Fibroblast of lung (primary cell): ENCODE measurements around the gene CDKN2D. TPM values are rescaled to one million over a fixed set of nuclear protein-coding genes. Genes with fewer than 3 reads are reported as not detected.

Experiments used
- DNase-seq, 2 donors: peaks; one replicate each; pipeline versions ENCODE4 v3.0.0 to v3.0.0-alpha.2; 2010; ENCODE audit warnings: low read depth in 2 of 2
- H2AFZ ChIP-seq: 2 replicates; pipeline ENCODE4 v1.5.1; 2012; ENCODE audit warnings: low read length, control low read depth, inconsistent platforms
- H3K27ac ChIP-seq: 2 replicates; pipeline ENCODE4 v1.5.1; 2011; ENCODE audit warnings: low read length, control low read depth; ENCODE audit not compliant: insufficient read depth
- H3K27me3 ChIP-seq: 2 replicates; pipeline ENCODE4 v1.5.1; 2011; ENCODE audit warnings: mild to moderate bottlenecking, low read length; ENCODE audit not compliant: control insufficient read depth, insufficient read depth
- H3K36me3 ChIP-seq: 2 replicates; pipeline ENCODE4 v1.5.1; 2011; ENCODE audit warnings: low read length; ENCODE audit not compliant: control insufficient read depth, insufficient read depth
- H3K4me1 ChIP-seq: 2 replicates; pipeline ENCODE4 v1.5.1; 2011; ENCODE audit warnings: low read length; ENCODE audit not compliant: control insufficient read depth, insufficient read depth; ENCODE audit errors: extremely low read depth
- H3K4me2 ChIP-seq: 2 replicates; pipeline ENCODE4 v1.5.1; 2011; ENCODE audit warnings: low read length, control low read depth; ENCODE audit not compliant: insufficient read depth; ENCODE audit errors: extremely low read depth
- H3K4me3 ChIP-seq, 4 experiments: fragments of 200-600 bp in 1 of 4; sonication (generic) in 1 of 4; replicated peaks in 1 of 4; 2 replicates each; pipeline ENCODE4 v1.5.1; 2011 to 2016; ENCODE audit warnings: low read length in 4 of 4, low read depth in 3 of 4, mild to moderate bottlenecking in 3 of 4, control low read depth in 2 of 4, inconsistent platforms in 1 of 4, mixed read lengths in 1 of 4; ENCODE audit not compliant: insufficient read depth in 1 of 4; ENCODE audit errors: control extremely low read depth in 1 of 4
- H3K79me2 ChIP-seq: 2 replicates; pipeline ENCODE4 v1.5.1; 2012; ENCODE audit warnings: mild to moderate bottlenecking, low read length, inconsistent platforms; ENCODE audit not compliant: control insufficient read depth, insufficient read depth
- H3K9ac ChIP-seq: 2 replicates; pipeline ENCODE4 v1.5.1; 2011; ENCODE audit warnings: mild to moderate bottlenecking, low read length, control low read depth; ENCODE audit not compliant: insufficient read depth
- H3K9me3 ChIP-seq: 2 replicates; pipeline ENCODE4 v1.5.1; 2012; ENCODE audit warnings: low read depth, low read length; ENCODE audit not compliant: control insufficient read depth, insufficient read depth
- H4K20me1 ChIP-seq: 2 replicates; pipeline ENCODE4 v1.5.1; 2011; ENCODE audit warnings: low read length; ENCODE audit not compliant: control insufficient read depth, insufficient read depth; ENCODE audit errors: extremely low read depth
- EZH2 ChIP-seq: IDR thresholded peaks from 2 replicates; pipeline ENCODE4 v1.5.1; 2012; ENCODE audit warnings: low read length, control low read depth, mild to moderate bottlenecking; ENCODE audit errors: missing control alignments
- polyA plus RNA-seq, 2 donors: library from polyadenylated mRNA; depleted of rRNA in 1 of 2; stranded (reverse) in 1 of 2; unstranded in 1 of 2; fragments of >200 nt; gene quantifications; 2 replicates each; pipeline ENCODE4 v1.2.1, GENCODE V29; 2011 to 2012; ENCODE audit warnings: missing spikeins in 1 of 2
- total RNA-seq: library from RNA; depleted of rRNA; stranded (reverse); fragments of >200 nt; gene quantifications from 2 replicates; pipeline ENCODE4 v1.2.1, GENCODE V29; 2014
- TF ChIP-seq, protein P1 (sequence below), 2 donors: IDR thresholded peaks in 1 of 2; conservative IDR thresholded peaks in 1 of 2; 1 replicate in 1 of 2; 2 replicates in 1 of 2; pipeline ENCODE4 v1.5.1; 2011 to 2012; ENCODE audit warnings: low read length in 2 of 2, control low read depth in 1 of 2, inconsistent platforms in 1 of 2, low read depth in 1 of 2, mild to moderate bottlenecking in 1 of 2

The CDKN2D gene
- total and polyA plus RNA-seq, 2 donors (not counting 1 experiment from before 2014, with no cell fraction given): 9.7 to 10.7 TPM

DNA sequence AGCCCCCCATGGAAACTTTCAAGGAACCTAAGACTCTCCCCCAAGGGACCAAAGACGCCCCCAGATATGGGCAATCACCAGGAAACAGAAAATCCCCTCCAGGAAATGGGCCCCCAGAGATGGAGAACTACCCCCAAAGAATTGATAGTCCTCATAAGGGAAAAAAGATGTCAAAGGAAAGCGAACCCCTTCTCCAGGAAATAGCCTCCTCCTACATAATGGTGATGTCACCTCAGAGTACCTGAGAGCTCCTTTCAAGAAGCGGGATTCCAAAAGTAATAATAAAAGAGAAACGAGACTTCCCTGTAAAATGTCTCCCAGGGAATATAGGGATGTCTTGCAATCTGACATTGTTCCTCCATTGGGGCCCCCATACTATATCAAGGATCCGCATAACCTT, 1.1 kb downstream of the CDKN2D start:
- peaks cover 18% of the 10 kb centered on the region for H3K4me1 ChIP-seq
- H3K27me3 ChIP-seq: no peaks in the 10 kb centered on the region
- no peak for TF ChIP-seq EZH2
- TF ChIP-seq, protein P1, sequence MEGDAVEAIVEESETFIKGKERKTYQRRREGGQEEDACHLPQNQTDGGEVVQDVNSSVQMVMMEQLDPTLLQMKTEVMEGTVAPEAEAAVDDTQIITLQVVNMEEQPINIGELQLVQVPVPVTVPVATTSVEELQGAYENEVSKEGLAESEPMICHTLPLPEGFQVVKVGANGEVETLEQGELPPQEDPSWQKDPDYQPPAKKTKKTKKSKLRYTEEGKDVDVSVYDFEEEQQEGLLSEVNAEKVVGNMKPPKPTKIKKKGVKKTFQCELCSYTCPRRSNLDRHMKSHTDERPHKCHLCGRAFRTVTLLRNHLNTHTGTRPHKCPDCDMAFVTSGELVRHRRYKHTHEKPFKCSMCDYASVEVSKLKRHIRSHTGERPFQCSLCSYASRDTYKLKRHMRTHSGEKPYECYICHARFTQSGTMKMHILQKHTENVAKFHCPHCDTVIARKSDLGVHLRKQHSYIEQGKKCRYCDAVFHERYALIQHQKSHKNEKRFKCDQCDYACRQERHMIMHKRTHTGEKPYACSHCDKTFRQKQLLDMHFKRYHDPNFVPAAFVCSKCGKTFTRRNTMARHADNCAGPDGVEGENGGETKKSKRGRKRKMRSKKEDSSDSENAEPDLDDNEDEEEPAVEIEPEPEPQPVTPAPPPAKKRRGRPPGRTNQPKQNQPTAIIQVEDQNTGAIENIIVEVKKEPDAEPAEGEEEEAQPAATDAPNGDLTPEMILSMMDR (conservative IDR thresholded peaks at IDR 0.05 in 1 of 2, IDR thresholded peaks at IDR 0.05 in 1 of 2; ENCODE audit: low read depth in 1 of 2, low read length in 2 of 2): no peak
- no peak overlapping the region for H3K9ac ChIP-seq
- peaks cover 29% of the 10 kb centered on the region for H3K79me2 ChIP-seq
- no peak overlapping the region for H3K27ac ChIP-seq
- H3K4me2 ChIP-seq: peak overlapping the region; percentile 85
- no peaks in the 10 kb centered on the region for H4K20me1 ChIP-seq
- no peak for DNase-seq
- peak overlapping the region; percentile 75 to 90 (median 86) for H3K4me3 ChIP-seq
- no peaks in the 10 kb centered on the region for H3K9me3 ChIP-seq
- H2AFZ ChIP-seq: no peak overlapping the region
- no peaks in the 10 kb centered on the region for H3K36me3 ChIP-seq

DNA sequence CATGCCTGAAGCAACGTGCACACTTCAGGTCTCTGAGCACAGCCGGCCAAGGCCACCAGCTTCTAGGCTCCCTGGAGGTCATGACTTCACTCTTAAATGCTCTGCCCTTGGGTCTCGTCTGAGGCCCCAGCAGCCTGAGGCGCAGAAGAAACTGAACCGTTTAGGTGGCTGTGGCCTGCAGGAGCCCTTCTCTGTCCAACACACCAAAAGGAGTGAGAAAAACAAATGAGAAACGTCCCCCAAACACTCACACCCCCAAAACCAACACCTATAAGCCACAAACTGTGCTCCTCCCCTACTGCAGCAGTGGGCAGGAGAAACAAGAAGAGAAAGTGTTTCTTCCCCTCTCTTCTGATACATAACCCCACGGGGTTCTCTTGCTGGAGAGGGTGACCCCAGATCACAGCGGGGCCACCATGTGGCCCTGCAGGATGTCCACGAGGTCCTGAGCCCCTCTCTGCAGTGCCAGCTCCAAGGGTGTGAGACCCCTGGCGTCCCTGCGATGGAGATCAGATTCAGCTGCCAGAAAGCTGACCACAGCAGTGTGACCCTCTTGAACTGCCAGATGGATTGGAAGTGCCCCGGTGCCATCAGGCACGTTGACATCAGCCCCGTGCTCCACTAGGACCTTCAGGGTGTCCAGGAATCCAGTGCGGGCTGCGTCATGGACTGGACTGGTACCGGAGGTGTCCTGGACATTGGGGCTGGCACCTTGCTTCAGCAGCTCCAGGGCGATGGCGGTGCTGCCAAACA, 1.9 kb downstream of the CDKN2D start:
- no peaks in the 10 kb centered on the region for H3K36me3 ChIP-seq
- H3K27me3 ChIP-seq: no peaks in the 10 kb centered on the region
- H3K9ac ChIP-seq: no peak overlapping the region
- no peak overlapping the region for H2AFZ ChIP-seq
- DNase-seq: no peak
- peaks cover 29% of the 10 kb centered on the region for H3K79me2 ChIP-seq
- H3K9me3 ChIP-seq: no peaks in the 10 kb centered on the region
- H3K4me1 ChIP-seq: peaks cover 18% of the 10 kb centered on the region
- H3K4me3 ChIP-seq: peak overlapping the region; percentile 43 to 90 (median 58)
- TF ChIP-seq EZH2: no peak
- TF ChIP-seq, protein P1 (conservative IDR thresholded peaks at IDR 0.05 in 1 of 2, IDR thresholded peaks at IDR 0.05 in 1 of 2; ENCODE audit: low read depth in 1 of 2, low read length in 2 of 2): no peak
- peak overlapping the region; percentile 85 for H3K4me2 ChIP-seq
- H3K27ac ChIP-seq: peak overlapping the region; percentile 82
- H4K20me1 ChIP-seq: no peaks in the 10 kb centered on the region

- Histone ChIP-seq H3K4me3 (peak overlapping the region; percentile 43 to 90 (median 58)), H3K27ac (peak overlapping the region; percentile 82), H3K9me3 (no peaks in the 10 kb centered on the region), H3K27me3 (no peaks in the 10 kb centered on the region), H3K9ac (no peak overlapping the region), H2AFZ (peak overlapping the region; percentile 53), H3K79me2 (peaks cover 29% of the 10 kb centered on the region), H3K4me1 (peaks cover 18% of the 10 kb centered on the region), H3K36me3 (no peaks in the 10 kb centered on the region), H3K4me2 (peak overlapping the region; percentile 85), H4K20me1 (no peaks in the 10 kb centered on the region)
- TF ChIP-seq, protein P1 (conservative IDR thresholded peaks at IDR 0.05 in 1 of 2, IDR thresholded peaks at IDR 0.05 in 1 of 2; ENCODE audit: low read depth in 1 of 2, low read length in 2 of 2): no peak
- TF ChIP-seq EZH2: no peak
- DNase-seq: no peak
Measured at GRCh38 chr19:10566408-10566657, 2.4 kb downstream of the CDKN2D start.
